HCT116 (cell line): ENCODE measurements around the gene MMP15. TPM values are rescaled to one million over a fixed set of nuclear protein-coding genes. Genes with fewer than 3 reads are reported as not detected.
"Not testable (repeated sequence)": the region's sequence is repeated elsewhere in the genome, so short reads cannot be mapped to it uniquely, and the experiment has no call there.

ENCODE experiments used
- ATAC-seq: fragments of 200-7000 bp; cut with Tn5 transposase; 2 replicates; pipeline ENCODE4 v1.9.1; 2020; ENCODE audit warnings: mild to moderate bottlenecking, moderate library complexity
- BruUV-seq: library from RNA; stranded (reverse); fragments of 400-500 nt; replicated peaks from 2 replicates; lab custom pipeline; 2021; lab: Mats Ljungman, UMichigan
- CTCF ChIA-PET: fragments of 300-600 bp; sonication (Branson Sonifier 250); formaldehyde crosslinking; loops from one replicate; lab custom pipeline; 2021; ENCODE audit warnings: antibody characterized with exemption; lab: Charles Lee
- POLR2A ChIA-PET: fragments of 300-600, 350-600 bp; sonication (Branson Sonifier 250); formaldehyde crosslinking; loops from one replicate; lab custom pipeline; 2021; ENCODE audit warnings: antibody characterized with exemption; lab: Charles Lee
- RAD21 ChIA-PET, 2 experiments: fragments of 300-600 bp; sonication (Branson Sonifier 250); formaldehyde crosslinking; loops; one replicate each; lab custom pipeline; 2023; ENCODE audit warnings: low total read pairs in 2 of 2; ENCODE audit not compliant: uncharacterized antibody in 2 of 2, unreplicated experiment in 2 of 2, low non-redundant PET in 1 of 2; lab: Charles Lee
- DNase-seq: peaks from one replicate; pipeline ENCODE4 v3.0.0-alpha.2; 2010; ENCODE audit warnings: low read depth, low spot score
- H2AFZ ChIP-seq: fragments of 200-600 bp; shearing (Covaris generic), sonication (generic); 2 replicates; pipeline ENCODE4 v1.6.1; 2017; ENCODE audit warnings: low read depth, mixed run types, mixed read lengths, antibody characterized with exemption, low read length; ENCODE audit not compliant: poor library complexity, severe bottlenecking
- H3K27ac ChIP-seq: 2 replicates; pipeline ENCODE4 v1.5.1; 2012; ENCODE audit warnings: low read depth, low read length
- H3K27me3 ChIP-seq: fragments of 200-600 bp; sonication (generic); 2 replicates; pipeline ENCODE4 v1.6.1; 2016; ENCODE audit warnings: mixed run types, low read length, mixed read lengths; ENCODE audit not compliant: insufficient read depth
- H3K36me3 ChIP-seq, 2 experiments: fragments of 200-500 bp in 1 of 2; fragments of 200-600 bp in 1 of 2; sonication (Bioruptor generic) in 1 of 2; sonication (generic) in 1 of 2; 2 replicates each; pipeline versions ENCODE4 v1.5.1 to v1.6.1; 2014 to 2016; ENCODE audit warnings: low read length in 2 of 2, inconsistent platforms in 1 of 2, mixed read lengths in 1 of 2, mixed run types in 1 of 2; ENCODE audit not compliant: insufficient read depth in 2 of 2, control insufficient read depth in 1 of 2
- H3K4me1 ChIP-seq, 2 experiments: fragments of 200-600 bp in 1 of 2; sonication (generic) in 1 of 2; 2 replicates each; pipeline versions ENCODE4 v1.5.1 to v1.6.1; 2012 to 2017; ENCODE audit warnings: low read length in 2 of 2, inconsistent platforms in 1 of 2, mild to moderate bottlenecking in 1 of 2, mixed read lengths in 1 of 2, mixed run types in 1 of 2, moderate library complexity in 1 of 2; ENCODE audit not compliant: insufficient read depth in 2 of 2, control insufficient read depth in 1 of 2
- H3K4me2 ChIP-seq: fragments of 200-600 bp; sonication (generic); 2 replicates; pipeline ENCODE4 v1.6.1; 2017; ENCODE audit warnings: mixed run types, low read length, mixed read lengths
- H3K4me3 ChIP-seq, 2 experiments: fragments of 200-600 bp in 1 of 2; sonication (generic) in 1 of 2; replicated peaks in 1 of 2; 2 replicates each; pipeline ENCODE4 v1.5.1; 2011 to 2016; ENCODE audit warnings: low read length in 2 of 2, control low read depth in 1 of 2, low read depth in 1 of 2, mild to moderate bottlenecking in 1 of 2, mixed read lengths in 1 of 2, mixed run types in 1 of 2
- H3K79me2 ChIP-seq: fragments of 200-600 bp; sonication (generic); 2 replicates; pipeline ENCODE4 v1.6.1; 2017; ENCODE audit warnings: mild to moderate bottlenecking, mixed run types, low read length, moderate library complexity, mixed read lengths; ENCODE audit not compliant: insufficient read depth
- H3K9ac ChIP-seq: fragments of 200-600 bp; sonication (generic); 2 replicates; pipeline ENCODE4 v1.6.1; 2016; ENCODE audit warnings: low read length, mixed read lengths
- H3K9me2 ChIP-seq: fragments of 200-600 bp; sonication (generic), shearing (Covaris generic); 2 replicates; pipeline ENCODE4 v1.6.1; 2017; ENCODE audit warnings: mixed run types, mild to moderate bottlenecking, moderate library complexity; ENCODE audit not compliant: insufficient read depth
- H3K9me3 ChIP-seq, 2 experiments: fragments of 200-500 bp in 1 of 2; fragments of 200-600 bp in 1 of 2; sonication (Bioruptor generic) in 1 of 2; sonication (generic) in 1 of 2; 2 replicates each; pipeline ENCODE4 v1.6.1; 2014 to 2017; ENCODE audit warnings: low read length in 2 of 2, mixed read lengths in 2 of 2, inconsistent platforms in 1 of 2, low read depth in 1 of 2, mild to moderate bottlenecking in 1 of 2, mixed run types in 1 of 2, moderate library complexity in 1 of 2; ENCODE audit not compliant: control insufficient read depth in 1 of 2, insufficient read depth in 1 of 2
- H4K20me1 ChIP-seq: fragments of 200-600 bp; sonication (generic), shearing (Covaris generic); 2 replicates; pipeline ENCODE4 v1.6.1; 2017; ENCODE audit warnings: mixed run types, mild to moderate bottlenecking, moderate library complexity; ENCODE audit not compliant: insufficient read depth
- CTCF ChIP-seq, 3 experiments: fragments of 200-600 bp in 1 of 3; sonication (generic) in 1 of 3; IDR thresholded peaks in 2 of 3; conservative IDR thresholded peaks in 1 of 3; 2 replicates each; pipeline ENCODE4 v1.5.1; 2012 to 2017; ENCODE audit warnings: low read depth in 2 of 3, low read length in 2 of 3, antibody characterized with exemption in 1 of 3, borderline replicate concordance in 1 of 3, control low read depth in 1 of 3, mild to moderate bottlenecking in 1 of 3, mixed read lengths in 1 of 3, mixed run types in 1 of 3, moderate library complexity in 1 of 3; ENCODE audit not compliant: insufficient read depth in 1 of 3
- EZH2phosphoT487 ChIP-seq: fragments of 200-600 bp; IDR thresholded peaks from 2 replicates; pipeline ENCODE4 v1.6.1; 2018; ENCODE audit warnings: antibody characterized with exemption, borderline replicate concordance
- FOSL1 ChIP-seq: IDR thresholded peaks from 2 replicates; pipeline ENCODE4 v1.6.1; 2012; ENCODE audit warnings: low read depth
- RAD21 ChIP-seq: IDR thresholded peaks from 2 replicates; pipeline ENCODE4 v1.6.1; 2012; ENCODE audit warnings: low read depth, mild to moderate bottlenecking
- intact Hi-C: fragments of 100-400 bp; cut with micrococcal nuclease; formaldehyde crosslinking; loops from 2 replicates; pipeline ENCODE4 v1.10.0; 2022
- total RNA-seq: library from RNA; stranded (reverse); gene quantifications from one replicate; pipeline ENCODE4 v1.2.1, GENCODE V29; 2021; ENCODE audit not compliant: unreplicated experiment

The MMP15 gene
- total RNA-seq, 1 experiment from 2014 or later = 38.5 TPM

GRCh38 chr16:57977418-57978069 is 48.0 kb upstream of the MMP15 start:
- Histone ChIP-seq H4K20me1 (no peaks in the 10 kb centered on the region), H2AFZ (no peak overlapping the region), H3K9me3 (no peaks in the 10 kb centered on the region), H3K4me3 (no peak overlapping the region), H3K36me3 (no peaks in the 10 kb centered on the region), H3K79me2 (no peaks in the 10 kb centered on the region), H3K9ac (no peak overlapping the region), H3K27ac (no peak overlapping the region), H3K4me1 (no peaks in the 10 kb centered on the region), H3K27me3 (no peaks in the 10 kb centered on the region), H3K4me2 (no peak overlapping the region), H3K9me2 (no peaks in the 10 kb centered on the region)
- ATAC-seq (peak; percentile 62), DNase-seq (no peak)
- BruUV-seq = no TSS peak
- intact Hi-C loops = no loop called here
- POLR2A ChIA-PET = no interaction called here
- RAD21 ChIA-PET = no interaction called here
- CTCF ChIA-PET = interaction anchor here (1.2 kb wide), 1 partner anchor 75 kb away, joined by 4 read pairs; no protein-coding TSS in a partner anchor
- TF ChIP-seq FOSL1 (no peak), EZH2phosphoT487 (no peak), RAD21 (peak; percentile 31; the same call in 1 of the 2 replicates), CTCF (IDR thresholded peaks at IDR 0.05 in 2 of 3, conservative IDR thresholded peaks at IDR 0.05 in 1 of 3; ENCODE audit: borderline replicate concordance in 1 of 3, insufficient read depth in 1 of 3, low read depth in 2 of 3, low read length in 2 of 3) (peak in 2 of 3 experiments; percentile 5 to 13; a peak in 1 of 6 replicates)

GRCh38 chr16:57978070-57978465 is 47.5 kb upstream of the MMP15 start:
- H3K9me3 ChIP-seq, H3K27me3 ChIP-seq, H3K9me2 ChIP-seq, DNase-seq, H4K20me1 ChIP-seq, RAD21 ChIA-PET, intact Hi-C loops, ATAC-seq, H2AFZ ChIP-seq, H3K9ac ChIP-seq, BruUV-seq, H3K79me2 ChIP-seq, POLR2A ChIA-PET, H3K4me3 ChIP-seq, H3K4me2 ChIP-seq, H3K27ac ChIP-seq, H3K36me3 ChIP-seq, H3K4me1 ChIP-seq: not testable (repeated sequence)
- CTCF ChIA-PET = interaction anchor here (1.2 kb wide), 1 partner anchor 76 kb away, joined by 4 read pairs; no protein-coding TSS in a partner anchor
